ENCODE results near the gene SLC2A3.
"Not testable (repeated sequence)": the region's sequence is repeated elsewhere in the genome, so short reads cannot be mapped to it uniquely, and the experiment has no call there.

The SLC2A3 gene

DNA sequence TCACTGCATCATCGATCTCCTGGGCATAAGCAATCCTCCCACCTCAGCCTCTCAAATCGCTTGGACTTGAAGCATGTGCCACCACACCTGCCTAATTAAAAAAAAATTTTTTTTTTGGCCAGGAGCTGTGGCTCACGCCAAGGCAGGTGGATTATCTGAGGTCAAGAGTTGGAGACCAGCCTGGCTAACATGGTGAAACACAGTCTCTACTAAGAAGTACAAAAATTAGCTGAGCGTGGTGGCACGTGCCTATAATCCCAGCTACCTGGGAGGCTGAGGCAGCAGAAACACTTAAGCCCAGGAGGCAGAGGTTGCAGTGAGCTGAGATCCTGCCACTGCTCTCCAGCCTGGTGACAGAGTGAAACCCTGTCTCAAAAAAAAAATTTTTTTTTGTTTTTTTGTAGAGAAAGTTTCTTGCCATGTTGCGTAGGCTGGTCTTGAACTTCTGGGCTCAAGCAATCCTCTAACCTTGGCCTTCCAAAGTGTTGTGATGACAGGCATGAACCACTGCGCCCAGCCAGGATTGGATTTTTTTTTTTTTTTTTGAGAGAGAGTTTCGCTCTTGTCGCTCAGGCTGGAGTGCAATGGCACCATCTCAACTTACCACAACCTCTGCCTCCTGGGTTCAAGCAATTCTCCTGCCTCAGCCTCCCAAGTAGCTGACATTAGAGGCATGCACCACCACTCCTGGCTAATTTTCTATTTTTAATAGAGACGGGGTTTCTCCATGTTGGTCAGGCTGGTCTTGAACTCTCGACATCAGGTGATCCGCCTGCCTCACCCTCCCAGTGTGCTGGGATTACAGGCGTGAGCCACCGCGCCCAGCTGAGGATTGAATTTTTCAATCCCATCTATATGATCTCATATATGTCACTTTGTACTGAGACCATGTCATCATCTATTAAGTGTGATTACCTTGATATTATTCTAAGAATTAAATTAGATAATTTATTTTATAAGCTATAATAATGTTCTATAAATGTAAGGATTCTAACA, 12.4 kb downstream of the SLC2A3 start:
- peak in 1 of 42 donors; percentile 9 for DNase-seq
- intact Hi-C loops (cut with DNase I), result no loop called here

DNA sequence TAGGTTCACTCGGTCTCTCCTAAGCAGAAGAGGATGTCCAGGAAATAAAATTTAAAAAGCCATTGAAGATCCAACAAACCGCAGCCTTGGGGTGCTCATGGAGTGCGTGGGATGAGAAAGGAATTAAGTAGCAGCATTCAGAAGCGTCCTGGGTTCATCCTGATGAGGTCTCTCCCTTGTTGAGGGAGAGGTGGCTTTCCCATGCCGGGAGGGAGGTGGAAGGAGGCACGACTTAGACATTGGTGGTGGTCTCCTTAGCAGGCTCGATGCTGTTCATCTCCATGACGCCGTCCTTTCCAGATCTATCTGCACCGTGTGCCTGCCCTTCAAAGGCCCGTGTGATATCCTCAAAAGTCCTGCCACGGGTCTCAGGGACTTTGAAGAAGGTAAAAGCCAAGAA, 14.8 kb downstream of the SLC2A3 start:
- intact Hi-C loops (cut with DNase I), result not testable (repeated sequence)
- peak in 1 of 42 donors; percentile 1 for DNase-seq

DNA sequence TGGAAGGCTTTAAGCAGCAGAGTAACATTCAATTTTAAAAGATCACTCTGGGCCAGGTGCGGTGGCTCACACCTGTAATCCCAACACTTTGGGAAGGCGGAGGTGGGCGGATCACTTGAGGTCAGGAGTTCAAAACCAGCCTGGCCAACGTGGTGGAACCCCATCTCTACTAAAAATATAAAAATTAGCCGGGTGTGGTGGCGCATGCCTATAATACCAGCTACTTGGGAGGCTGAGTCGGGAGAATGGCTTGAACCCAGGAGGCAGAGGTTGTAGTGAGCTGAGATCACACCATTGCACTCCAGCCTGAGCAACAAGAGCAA, 17.8 kb downstream of the SLC2A3 start:
- peak in 1 of 42 donors; percentile 8 for DNase-seq
- intact Hi-C loops (cut with DNase I), result not testable (repeated sequence)

DNA sequence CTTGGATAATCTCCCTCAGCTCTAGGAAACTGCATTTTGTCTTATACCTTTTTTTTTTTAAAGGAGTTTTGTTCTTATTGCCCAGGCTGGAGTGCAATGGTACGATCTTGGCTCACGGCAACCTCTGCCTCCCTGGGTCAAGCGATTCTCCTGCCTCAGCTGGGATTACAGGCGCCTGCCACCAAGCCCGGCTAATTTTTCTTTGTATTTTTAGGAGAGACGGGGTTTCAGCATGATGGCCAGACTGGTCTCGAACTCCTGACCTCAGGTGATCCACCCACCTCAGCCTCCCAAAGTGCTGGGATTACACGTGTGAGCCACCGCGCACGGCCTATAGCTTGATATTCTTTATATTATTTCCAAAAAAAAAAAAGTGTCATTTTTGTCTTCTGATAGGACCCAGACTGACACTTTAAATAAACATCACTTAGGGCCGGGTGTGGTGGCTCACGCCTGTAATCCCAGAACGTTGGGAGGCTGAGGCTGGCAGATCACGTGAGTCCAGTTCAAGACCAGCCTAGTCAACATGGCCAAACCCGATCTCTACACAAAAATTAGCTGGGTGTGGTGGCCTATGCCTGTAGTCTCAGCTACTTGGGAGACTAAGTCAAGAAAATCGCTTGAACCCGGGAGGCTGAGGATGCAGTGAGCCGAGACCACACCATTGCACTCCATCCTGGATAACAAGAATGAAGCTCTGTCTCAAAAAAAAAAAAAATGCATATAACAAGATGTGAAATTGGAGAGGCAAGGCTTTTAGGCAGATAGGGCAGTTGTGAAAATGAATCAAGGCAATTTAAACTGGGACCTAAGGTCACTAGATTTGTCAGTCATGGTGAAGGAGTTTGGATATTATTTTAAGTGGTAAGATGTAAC, 18.4 kb downstream of the SLC2A3 start:
- intact Hi-C loops (cut with DNase I), result no loop called here
- no peak for DNase-seq

DNA sequence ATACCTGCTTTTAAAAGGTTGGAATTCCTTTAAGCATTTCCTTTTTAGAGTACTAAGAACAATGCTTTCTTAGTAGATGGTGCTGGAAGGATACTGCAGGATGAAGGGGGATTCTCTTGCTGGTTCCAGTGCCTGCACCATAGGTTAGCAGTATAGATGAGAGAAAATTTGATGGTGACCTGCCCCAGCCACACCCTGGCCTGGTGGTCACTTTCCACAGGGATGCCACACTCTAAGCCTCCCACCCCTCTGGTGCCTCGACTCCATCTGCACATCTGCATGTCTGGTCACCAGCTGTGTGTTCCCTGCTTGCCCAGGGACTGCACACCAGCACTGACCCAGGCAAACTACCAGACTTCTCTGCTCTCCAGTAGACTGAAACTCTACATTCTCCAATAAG, 19.1 kb downstream of the SLC2A3 start:
- intact Hi-C loops (cut with DNase I), result no loop called here
- DNase-seq, result no peak

DNA sequence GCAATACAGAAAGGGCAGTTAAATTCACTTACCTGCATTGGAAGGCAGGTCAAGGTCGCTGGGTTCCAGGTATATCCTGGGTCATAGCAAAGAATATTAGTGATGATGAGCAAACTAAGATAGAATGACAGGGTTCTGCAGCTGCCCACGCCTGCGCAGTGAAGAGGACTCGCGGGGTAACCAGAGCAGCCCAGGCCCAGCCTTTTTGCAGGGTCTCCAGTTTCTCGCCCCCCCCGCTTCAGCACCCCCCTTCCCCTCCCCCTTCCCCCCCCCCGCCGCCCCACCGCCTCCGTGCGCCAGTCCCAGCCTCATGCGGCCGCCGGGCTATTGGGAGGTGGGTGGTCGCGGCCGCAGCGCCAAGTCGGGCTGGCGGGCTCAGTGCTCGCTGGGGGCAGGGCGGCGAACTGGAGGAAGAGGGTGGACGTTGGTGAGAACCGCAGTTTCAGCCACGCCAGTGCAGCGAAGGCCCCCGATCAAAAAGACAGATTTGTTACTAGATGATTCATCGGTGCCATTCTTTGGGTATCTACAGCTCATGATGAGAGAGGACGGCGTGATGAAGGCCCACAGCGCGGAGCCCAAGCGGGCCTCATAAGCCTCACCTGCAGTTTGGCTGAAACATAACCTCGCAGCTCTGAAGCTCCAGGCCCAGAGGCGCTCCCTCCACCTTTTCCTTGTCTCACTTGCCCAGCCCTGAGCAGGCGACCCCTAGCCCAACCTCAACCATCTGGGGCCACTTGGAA, 20.2 kb downstream of the SLC2A3 start:
- no peak for DNase-seq

DNA sequence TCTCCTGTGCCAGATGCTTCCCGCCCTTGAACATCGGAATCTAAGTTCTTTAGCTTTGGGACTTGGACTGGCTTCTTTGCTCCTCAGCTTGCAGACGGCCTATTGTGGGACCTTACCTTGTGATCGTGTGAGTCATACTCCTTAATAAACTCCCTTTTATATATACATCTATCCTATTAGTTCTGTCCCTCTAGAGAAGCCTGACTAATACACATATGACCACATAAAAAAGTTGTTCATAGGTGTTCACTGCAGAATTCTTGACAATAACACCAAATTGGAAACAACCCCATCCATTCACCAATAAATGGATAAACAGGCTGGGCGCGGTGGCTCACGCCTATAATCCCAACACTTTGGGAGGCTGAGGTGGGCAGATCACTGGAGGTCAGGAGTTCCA, 25.9 kb downstream of the SLC2A3 start:
- DNase-seq; intact Hi-C loops (cut with DNase I): not testable (repeated sequence)

More for the DNA sequence above, 20.2 kb downstream of the SLC2A3 start:
- intact Hi-C loops (cut with DNase I), result no loop called here

- intact Hi-C loops (cut with DNase I), result no loop called here
- DNase-seq, result no peak
Observed at GRCh38 chr12:7907009-7907408, 29.0 kb downstream of the SLC2A3 start.

DNA sequence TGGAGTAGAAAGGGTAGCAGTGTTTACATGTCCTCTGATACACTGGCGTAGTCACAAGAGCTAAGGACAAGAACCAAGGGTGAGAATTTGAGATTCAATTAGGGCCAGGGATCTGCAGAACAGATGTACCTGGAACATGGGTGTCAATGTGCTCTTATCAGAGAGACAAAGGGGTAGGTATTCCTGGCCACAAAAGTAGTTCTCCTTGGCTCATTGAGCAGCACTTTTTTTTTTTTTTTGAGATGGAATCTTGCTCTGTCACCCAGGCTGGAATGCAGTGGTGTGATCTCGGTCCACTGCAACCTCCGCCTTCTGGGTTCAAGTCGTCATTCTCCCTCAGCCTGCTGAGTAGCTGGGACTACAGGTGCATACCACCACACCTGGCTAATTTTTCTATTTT, 29.7 kb downstream of the SLC2A3 start:
- DNase-seq, result not testable (repeated sequence)

DNA sequence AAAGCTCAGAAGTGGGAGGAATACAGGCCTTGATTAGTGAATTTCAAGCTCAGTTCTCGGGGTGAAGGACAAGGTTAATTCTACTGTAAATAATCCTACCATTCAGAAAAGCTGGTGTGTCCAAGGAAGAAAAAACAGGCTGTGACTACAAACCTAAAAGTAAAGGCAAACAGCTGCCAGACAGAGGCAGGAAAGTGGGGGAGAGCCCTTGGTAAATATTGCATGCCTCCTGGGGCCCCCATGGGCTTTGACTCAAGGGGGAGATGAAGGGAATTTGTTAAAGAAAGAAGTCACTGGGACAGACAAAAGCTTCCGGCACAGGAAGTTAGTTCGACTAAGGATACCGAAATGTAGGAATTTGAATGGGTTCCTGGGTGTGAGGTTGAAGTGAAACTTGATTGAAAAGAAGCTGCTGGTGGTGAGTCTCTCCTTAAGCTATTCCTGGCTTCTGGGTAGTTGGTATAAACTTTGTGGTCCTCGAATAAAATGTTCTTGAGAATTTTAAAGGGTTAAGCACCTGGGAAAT, 30.3 kb downstream of the SLC2A3 start:
- intact Hi-C loops (cut with DNase I); DNase-seq: not testable (repeated sequence)

More for the DNA sequence above, 29.7 kb downstream of the SLC2A3 start:
- intact Hi-C loops (cut with DNase I), result not testable (repeated sequence)

- DNase-seq, result no peak
- intact Hi-C loops (cut with DNase I), result no loop called here
Observed at GRCh38 chr12:7905071-7905470, 30.9 kb downstream of the SLC2A3 start.

- DNase-seq; intact Hi-C loops (cut with DNase I): not testable (repeated sequence)
Observed at GRCh38 chr12:7902416-7902815, 33.6 kb downstream of the SLC2A3 start.

- intact Hi-C loops (cut with DNase I), result no loop called here
- DNase-seq, result no peak
Observed at GRCh38 chr12:7899755-7900154, 36.2 kb downstream of the SLC2A3 start.

- intact Hi-C loops (cut with DNase I); DNase-seq: not testable (repeated sequence)
Observed at GRCh38 chr12:7896726-7897125, 39.3 kb downstream of the SLC2A3 start.

DNA sequence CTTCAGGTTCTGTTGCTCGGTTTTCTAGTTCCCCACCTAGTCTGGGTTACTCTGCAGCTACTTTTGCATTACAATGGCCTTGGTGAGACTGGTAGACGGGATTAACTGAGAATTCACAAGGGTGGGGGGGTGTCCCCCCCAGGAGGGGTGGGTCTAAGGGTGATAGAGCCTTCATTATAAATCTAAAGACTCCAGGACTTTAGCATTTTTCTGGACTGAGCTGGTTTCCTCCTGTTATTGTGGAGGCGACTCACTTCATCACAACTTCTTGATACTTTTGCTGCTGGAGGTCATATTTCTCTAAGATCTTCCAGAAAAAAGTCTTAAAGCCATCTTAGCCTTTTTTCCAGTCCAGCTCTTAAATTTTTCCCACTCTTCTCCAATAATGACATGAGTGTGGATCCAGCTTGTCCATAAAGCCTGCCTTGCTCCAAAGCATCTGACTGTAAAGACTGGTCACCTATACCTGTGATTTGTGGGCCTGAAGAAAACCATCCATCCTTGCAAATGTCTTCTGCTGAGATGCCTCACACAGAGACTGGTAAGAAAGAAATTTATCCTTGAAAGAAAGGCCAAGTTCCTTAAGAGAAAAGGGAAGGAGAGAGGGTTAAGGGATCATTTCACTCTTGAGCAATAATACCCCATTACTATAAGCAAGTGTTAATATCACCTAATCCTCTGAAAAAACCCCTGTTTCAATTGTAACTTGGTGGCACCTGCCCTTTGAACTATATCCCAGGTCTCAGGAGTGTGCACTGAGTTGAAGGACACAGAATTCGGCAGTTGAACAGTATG, 43.6 kb downstream of the SLC2A3 start:
- intact Hi-C loops (cut with DNase I), result no loop called here

GRCh38 chr12:7884689-7885088, 51.3 kb downstream of the SLC2A3 start:
- DNase-seq, result no peak
- intact Hi-C loops (cut with DNase I), result no loop called here

More for the DNA sequence above, 43.6 kb downstream of the SLC2A3 start:
- DNase-seq, result no peak

- intact Hi-C loops (cut with DNase I); DNase-seq: not testable (repeated sequence)
Observed at GRCh38 chr12:7881736-7882120, 54.3 kb downstream of the SLC2A3 start.

Data from head of caudate nucleus (tissue), 42 donors.